ENCODE measurements around the gene NET1.

NET1 gene

DNA sequence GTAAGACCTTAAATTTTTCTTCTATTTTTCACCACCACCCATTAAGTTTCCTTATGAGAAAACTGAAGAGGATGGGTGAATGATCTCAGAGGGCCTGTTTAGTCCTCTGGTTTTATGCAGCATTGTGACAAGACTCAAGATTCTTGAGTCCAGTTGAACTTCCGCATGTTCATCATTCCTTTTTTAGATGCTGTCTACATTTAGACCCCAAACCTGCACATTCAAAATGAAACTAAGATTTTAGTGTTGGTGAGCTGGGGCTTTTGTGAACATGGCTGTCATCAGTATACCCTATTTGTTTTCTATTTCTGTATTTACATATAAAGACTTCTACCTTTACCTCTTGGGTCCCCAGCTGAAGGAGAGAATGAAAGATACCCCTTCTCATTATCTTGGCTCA lies 31.1 kb downstream of the NET1 start:
- DNase-seq, result no peak

DNA sequence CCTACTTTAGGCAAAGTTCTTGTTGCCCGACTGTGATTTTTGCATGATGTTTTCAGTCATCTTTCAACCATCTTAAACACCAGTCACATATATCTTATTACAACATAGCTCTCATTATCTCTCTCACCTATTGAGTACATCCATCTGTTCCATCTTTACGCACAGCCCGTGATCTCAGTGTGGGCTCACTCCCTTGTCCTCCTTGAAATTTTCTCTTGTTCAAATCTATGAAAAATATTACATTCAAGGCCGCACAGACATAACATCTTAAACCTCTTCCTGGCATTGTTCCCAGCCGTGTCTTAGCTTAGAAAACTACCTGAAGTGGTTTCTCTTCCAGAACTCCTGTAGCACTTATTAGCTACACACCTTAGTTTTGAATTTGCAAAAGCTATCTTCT lies 32.6 kb downstream of the NET1 start:
- DNase-seq, result no peak

DNA sequence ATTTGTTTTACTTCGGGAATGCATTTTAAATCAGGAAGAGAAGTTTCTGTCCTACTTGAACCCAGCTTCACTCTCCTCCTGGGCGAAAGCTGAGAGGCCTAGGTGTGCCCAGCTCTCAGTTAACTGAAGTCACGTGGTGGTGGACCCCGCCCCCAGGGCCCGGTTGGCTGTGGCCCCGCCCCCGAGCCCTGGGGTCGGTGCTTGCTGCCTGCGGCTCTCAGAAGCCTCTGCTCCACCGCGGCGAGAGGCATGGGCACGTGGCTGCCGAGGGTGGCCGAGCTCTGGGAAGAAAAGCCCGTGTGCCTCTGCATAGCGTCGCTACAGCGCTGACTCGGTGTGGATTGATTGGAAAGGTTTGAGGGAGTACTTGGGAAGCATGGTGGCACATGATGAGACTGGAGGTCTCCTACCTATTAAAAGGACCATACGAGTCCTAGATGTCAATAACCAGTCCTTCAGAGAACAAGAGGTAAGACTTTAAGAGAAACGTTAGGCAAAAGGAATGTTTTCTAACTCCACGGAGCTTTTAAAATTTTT lies 34.1 kb downstream of the NET1 start:
- DNase-seq, result no peak

DNA sequence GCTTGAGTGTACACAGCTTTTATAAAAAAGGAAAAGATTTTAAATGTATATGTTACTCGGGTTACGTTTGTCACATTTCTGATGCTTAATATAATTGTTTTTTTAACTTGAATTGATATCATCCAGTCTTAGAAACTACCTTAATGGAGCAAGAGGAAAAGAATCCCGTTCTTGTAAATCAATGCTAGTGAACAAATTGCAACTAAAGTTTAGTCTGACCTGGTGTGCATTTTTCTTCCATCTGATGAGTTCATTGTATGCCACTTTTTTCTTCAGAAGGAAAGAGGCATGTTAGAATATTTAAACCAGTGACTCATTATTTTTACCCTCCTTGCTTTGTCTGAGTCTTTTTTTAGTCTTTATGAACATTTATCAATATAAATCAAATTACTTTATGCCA lies 34.7 kb downstream of the NET1 start:
- no peak for DNase-seq

DNA sequence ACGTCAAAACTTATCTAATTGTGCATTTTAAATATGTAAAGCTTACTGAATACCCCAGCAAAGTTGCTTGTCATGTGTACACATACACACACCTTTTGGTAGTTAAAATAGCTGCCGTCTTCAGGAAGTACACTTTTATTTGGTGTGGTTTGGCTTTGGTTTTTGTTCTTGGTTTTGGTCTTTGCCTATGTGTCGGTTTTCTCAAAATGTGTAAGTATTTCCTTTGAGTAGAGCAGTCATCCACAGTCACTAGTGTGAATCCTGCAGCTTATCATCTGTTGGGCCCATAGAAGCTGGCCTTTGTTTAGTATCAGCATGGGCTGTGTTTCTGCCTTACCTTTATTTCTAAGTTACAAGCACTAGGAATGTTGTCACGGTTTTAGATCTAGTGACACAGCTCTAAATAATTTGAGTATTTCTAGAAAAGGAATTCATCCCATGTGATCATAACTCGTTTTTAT lies 35.3 kb downstream of the NET1 start:
- DNase-seq, result no peak

DNA sequence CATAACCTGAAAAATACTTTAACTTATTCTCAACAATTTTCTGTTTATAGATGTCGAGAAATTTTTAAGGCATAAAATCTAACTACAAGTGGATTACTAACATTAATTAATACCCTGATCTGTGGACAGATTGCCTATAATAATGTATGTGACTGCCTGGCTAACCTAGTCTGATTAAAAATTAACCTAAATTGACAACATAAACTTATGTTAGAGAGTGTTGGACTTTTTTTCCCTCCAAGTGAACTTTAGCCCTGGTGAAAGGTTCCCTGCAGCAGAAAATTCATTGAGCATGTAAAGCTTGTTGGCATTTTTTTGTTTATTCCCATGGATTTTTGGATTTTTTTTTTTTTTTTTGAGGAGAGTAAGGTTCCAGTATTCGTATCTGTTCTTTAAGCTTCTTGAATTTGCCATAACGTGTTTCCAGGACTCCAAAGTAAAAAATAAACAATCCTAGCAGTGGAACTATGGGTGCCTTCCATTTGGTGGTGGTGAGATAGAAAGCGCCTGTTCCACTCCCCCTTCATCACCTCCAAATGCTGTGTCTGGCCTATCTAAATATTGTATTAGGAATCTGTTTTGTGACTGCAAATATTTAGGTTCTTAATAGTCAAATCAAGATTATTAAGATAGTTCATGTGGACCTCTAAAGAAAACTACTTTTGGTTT lies 36.1 kb downstream of the NET1 start:
- no peak for DNase-seq

DNA sequence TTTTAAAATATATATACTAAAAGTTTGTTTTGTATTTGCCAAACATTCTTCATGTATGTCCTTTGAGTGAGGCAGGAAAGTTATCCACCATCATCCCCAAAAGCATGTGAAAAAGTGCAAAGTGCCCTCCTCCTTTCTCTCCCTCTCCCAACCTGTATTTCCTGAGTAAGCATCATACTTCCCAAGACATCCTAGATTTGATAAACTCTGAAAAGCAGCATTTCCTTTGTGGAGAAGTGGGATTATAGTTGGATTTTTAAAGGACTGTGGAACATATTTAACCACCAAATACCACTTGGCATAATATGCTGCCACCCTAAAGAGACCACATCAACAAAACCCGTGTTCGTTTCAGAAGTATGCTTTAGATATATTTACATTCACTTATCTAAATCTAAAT lies 36.9 kb downstream of the NET1 start:
- DNase-seq, result no peak

DNA sequence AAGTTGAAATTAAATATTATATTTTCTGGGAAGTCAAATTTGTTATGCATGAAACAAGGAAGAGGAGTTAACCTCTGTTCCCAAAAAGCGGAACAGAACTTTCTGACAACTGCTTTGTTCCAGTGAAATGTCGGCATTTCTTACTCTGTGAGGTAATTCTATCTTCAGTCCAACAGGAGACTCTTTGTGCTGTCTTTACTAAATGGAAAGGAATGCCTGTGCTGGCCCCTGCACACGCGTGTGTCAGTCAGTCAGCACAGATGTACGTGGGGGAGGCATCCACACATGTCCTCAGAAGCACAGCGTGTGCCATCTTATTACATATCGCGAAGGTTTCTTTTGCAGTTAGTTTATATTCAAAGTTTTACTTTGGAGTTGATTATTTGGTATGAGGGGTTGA lies 37.5 kb downstream of the NET1 start:
- no peak for DNase-seq

DNA sequence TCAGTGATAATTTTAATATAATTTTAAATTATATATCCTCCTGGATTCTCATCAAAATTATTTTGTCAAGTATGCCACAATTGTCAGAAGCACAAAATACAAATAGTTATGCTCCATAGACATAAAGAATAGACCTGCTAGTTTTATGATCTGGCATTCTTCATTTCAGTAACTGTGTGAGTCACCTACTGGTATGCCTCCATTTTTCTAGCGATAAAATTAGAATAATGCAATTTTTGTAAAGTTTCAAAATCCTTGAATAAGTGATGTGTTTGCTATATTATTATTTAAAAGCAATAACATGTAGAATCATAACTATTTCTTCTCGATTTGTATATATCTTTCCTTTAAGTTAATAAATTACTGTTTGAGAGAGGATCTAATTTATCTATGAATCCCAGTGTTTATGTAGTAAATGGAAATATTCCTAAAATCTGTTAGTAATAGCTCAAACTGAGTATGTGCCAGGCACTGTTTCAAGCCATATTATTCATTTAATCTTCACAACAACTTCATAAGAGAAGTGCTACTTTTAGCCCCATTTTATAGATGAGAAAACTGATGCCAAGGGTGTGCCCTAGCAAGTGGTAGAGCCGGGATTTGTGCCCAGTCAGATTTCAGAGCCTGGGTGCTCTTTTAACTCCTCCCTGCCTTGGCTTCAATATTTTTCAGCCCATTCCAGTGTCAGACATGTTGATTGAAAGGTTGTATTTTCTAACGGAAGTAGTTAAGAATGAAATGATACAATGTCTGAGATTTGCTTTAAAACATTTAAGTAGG lies 38.4 kb downstream of the NET1 start:
- DNase-seq, result no peak

DNA sequence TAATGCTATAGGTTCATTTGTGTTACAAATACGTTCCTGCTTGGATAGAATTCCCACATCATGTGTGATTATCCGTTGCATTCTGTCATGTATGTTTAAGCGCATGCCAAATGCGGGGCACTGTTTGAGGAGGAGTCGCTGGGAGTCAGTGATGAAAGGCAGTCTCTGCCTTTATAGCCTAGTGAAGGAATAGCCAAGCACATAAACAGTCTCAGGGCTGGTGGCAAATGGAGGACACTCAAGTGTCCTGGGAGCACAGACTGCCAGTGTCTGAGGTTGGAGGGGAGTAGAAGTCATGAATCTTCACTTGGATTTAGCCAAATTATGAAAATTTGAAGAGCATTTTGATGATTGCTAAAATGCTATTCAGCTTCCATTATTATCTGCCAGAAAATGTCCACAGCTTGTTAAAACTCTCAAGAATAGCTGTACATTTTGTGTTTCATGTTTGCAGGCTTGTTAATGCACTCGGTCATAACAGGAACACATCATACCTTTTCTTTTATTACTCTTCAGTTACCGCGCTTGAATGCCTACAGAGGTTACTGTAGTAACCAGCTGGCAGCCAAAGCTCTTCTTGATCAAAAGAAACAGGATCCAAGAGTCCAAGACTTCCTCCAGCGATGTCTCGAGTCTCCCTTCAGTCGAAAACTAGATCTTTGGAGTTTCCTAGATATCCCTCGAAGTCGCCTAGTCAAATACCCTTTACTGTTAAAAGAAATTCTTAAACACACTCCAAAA lies 41.6 kb downstream of the NET1 start:
- DNase-seq, result no peak

DNA sequence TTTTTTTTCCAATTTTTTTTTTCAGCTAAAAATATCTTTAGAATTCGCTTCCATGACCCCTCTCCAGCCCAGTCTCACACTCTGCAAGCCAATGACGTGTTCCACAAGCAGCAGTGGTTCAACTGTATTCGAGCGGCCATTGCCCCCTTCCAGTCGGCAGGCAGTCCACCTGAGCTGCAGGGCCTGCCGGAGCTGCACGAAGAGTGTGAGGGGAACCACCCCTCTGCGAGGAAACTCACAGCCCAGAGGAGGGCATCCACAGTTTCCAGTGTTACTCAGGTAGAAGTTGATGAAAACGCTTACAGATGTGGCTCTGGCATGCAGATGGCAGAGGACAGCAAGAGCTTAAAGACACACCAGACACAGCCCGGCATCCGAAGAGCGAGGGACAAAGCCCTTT lies 44.2 kb downstream of the NET1 start:
- no peak for DNase-seq

DNA sequence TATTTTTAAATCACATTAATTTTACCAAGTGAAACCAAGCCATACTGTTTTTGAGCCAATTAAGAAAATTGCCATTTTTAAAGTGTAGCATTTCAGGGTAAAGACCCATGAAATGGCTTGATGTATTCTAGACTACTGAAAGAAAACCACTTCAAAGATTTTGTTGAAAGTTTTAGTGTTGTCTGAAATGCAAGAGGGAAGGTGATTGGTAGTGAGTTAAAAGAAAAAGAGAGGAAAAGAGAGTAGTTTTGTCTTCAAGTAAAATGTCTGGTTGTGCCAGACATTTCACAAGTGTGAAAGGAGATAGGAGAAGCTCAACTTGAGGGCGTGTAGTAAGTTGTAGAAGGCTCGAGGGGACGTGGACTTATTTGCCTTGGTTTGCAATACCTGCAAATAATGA lies 45.4 kb downstream of the NET1 start:
- DNase-seq, result no peak

DNA sequence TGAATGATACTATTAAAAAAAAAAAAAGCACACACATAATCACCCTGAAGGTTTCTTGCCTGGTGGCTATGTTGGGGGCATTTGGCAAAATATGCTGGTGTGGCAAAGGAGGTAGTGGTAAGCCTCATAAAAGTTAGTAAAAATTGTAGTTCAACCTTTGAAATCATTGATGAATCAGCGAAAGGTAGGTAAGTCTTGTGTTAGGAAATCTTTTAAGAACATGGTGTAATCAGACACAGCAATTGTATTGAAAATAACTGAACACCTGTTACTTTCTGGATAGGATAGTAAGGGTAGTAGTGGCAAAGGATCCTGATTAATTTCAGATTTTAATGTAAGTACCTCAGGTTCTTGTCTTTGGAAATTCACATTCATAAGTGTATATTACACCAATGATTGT lies 46.1 kb downstream of the NET1 start:
- no peak for DNase-seq

DNA sequence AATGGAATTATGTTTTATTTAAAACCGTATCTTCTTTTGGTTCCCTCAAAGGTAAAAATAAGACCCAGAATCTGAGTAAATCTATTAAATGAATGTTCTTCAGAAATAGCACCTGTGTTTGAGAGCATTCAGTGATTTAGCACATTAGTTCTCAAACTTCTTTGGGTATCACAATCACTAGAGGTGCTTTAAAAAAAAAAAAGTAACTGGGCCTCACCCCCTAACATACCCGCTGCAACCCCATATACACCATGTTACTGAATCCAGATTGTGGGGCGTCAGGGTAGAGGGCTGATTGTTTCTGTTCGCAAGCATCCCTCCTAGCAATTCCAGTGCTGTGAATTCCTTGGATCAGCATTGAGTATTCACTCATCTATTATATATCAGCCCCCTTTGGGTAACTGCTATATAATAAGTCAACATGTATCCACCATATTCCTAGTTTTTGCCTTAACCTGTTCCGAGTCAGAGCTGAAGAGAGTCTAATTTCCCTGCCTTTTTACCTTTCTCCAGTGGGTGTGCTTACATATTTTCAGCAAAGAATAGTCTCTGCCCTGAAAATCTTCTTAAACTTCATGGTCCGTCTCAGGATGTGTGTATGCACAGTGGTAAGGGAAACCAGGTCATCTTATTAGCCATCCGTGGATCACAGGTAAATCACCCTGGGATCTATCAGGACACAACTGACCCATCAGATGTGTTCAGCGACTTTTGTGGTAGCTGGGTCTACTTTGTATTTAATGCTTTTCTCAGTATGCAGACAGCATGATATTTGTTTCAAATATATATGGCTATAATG lies 46.8 kb downstream of the NET1 start:
- no peak for DNase-seq

DNA sequence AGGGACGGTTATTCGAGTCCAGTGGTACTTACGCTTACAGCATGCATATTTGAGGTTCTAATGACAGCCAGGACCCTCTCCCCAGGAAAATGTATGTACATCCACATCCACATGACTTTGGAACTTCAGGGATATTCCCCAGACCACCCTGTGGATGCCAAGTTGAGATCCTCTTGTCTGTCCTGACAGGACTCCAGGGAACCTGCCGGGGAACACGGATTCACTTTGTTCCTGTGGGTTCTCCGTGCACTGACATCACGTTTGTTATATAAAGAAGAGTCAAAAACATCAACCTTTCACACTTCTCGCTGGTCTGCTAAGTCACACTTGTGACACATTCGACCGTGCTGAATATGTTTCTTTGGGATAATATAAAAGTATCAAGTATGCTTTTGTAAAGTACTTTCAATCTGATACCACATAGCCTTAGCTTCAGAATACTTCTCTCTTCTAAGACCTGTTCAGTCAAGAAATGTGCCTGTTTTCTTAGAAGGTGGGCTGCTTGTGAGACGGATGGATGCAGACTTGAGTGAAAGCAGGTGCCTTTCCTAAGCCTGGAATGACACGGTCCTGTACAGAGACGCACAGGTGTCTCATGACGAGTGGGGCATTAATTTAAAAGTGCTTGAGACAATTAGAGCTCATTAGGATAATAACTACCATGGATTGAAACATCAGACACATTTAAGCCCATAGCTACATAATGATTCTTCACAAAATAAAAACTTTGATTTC lies 48.3 kb downstream of the NET1 start:
- DNase-seq, result no peak

DNA sequence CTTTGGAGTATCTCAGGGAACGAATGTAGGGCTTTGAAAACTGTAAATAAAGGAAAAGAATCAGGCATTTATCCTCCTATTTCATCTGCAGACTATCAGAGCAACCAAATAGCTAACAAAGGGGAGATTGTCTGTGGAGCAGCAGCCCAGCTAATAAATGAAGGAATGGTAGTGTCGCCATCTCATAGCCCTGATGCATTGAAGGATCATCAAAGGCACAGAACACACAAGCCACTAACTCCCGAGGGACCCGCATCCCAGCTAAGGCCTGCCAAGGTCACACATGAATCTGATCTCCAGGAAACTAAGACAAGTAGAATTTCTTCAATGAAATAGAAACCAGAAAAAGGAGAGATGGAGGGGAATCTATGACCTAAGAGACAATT lies 48.8 kb downstream of the NET1 start:
- DNase-seq, result no peak

DNA sequence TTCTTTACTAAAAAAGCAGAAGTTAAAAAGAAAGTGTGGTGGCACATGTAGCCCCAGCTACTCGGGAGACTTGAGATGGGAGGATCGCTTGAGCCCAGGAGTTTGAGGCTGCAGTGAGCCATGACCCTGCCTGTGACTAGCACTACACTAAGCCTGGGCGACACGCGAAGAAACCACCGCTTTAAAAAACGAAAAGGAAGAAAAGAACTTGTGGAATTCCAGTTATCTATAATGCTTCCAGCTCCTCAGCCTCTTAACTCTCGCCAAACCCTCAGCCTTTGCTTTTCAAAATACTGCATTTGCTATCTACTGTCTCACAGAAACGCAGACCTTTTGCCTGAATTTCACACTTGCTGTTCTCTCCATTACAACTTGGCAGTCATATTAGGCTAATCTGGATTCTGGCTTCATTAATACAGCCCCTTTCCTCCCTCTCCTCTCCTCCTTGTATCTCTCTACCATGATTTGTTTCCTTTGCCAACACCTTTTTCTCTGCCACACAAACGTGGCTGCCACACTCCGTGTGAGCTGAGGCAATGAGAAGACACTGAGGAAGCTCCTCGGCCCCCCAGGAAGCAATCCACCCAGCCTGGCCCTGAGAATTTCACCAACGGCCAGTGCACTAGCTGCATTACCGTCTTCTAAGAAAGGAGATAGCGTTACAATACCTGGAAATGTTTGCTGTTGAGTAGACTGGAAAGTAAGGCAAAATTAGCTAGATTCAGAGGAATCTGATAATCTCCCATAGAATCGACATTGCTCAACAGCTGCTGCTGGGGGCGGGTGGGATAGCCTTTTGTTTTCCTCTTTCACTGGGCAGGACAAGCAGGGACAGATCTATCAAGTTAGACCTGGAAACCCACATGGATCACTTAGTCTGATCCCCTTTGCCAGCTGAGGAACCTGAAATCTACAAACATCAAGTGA lies 49.8 kb downstream of the NET1 start:
- DNase-seq, result no peak

DNA sequence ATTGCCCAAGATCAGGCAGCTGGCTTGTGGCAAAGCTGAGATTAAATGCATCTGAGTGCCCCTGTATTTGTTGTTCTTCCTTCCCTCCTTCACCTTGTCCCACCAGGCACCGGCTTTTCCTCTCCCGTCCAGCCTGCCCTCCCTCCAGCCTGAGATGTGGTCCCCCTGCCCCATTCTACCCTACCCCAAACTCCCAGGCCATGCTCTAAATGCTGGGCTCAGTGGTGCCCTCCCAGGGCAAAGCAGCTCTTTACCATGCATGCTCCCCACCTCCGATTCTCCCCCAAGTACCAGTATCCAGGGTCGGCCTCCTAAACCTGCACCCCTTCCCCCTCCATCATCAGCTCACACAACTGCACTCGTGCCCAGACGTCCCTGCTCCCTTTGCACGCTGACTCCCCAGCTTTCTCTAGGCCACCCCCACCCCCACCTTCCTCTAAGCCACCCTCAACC lies 50.5 kb downstream of the NET1 start:
- DNase-seq, result no peak

DNA sequence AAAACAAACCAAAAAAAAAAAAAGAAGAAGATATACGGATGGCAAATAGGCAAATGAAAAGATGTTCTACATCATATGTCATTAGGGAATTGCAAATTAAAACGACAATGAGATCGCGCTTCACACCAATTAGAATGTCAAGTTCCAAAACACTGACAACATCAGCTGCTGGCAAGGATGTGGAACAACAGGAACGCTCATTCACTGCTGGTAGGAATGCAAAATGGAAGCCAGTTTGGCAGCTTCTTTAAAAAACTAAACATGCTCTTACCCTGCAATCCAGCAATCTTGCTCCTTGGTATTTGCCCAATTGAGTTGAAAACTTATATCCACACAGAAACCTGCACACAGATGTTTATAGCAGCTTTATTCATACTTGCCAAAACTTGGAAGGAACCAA lies 52.2 kb downstream of the NET1 start:
- DNase-seq, result no peak

DNA sequence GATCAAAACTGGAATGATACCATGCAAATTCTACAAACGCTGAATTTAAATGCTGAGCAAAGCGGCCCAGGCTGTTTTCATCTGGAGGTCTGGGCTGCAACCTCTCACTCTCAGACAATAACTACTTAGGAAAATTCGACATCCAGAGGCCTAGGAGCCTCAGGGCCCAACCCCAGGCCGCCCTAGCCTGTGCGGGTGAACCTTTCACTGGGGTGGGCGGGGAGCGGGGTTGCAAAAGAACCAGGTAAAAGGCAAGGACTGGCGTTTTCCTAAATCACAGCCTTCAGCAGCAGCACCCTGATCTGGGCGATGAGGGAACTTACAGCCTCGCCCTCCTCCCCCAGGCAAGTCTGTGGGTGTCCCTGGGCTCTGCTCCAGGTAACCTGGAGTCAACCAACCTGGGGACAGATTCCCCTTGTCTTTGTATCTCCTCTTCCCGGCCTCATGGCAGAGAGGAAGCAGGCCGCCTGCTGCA lies 53.7 kb downstream of the NET1 start:
- no peak for DNase-seq

Measured in NCI-H446 treated with DMSO at 0.1 percent for 48 hours (cell line).